ENCODE results near the gene SHROOM4. TPM values are rescaled to one million over a fixed set of nuclear protein-coding genes. Genes with fewer than 3 reads are reported as not detected.

The SHROOM4 gene
- total RNA-seq, 1 donor from 2014 or later = 35.8 TPM

DNA sequence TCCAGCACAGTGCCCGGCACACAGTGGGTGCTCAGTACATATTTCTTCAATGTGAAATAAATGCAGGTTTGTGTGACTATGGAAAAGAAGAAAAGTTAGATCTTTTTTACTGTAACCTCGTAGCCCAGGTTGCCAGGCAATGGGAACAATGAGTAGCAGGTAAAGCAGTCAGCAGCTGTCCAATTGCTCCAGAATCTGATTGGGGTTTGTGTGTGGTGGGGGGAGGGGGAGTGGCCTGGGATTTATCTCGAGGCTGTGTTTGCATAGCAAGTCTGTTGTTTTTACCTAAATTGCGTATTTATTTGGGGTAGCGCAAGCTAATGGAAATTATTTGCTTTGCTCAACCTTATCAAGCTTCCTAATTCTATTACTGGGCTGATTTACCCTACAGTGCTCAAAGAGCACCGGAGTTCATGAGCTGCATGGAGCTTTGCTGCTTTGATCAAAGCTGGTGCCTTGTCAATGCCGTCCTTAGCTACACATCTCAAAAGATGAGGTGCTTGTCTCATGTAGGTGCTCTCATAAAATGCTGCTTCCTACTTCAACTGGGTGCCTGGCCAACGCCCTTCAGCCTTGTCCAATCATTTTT is 198.3 kb downstream of the SHROOM4 start:
- Mint-ChIP-seq H3K36me3 (ENCODE audit: low read depth, unreplicated experiment) (peaks cover 4% of the 10 kb centered on the region), H3K27me3 (ENCODE audit: unreplicated experiment) (peaks cover 1% of the 10 kb centered on the region), H3K9me3 (ENCODE audit: unreplicated experiment) (no peaks in the 10 kb centered on the region), H3K4me1 (ENCODE audit: unreplicated experiment) (peaks cover 7% of the 10 kb centered on the region), H3K4me3 (ENCODE audit: unreplicated experiment) (no peak overlapping the region), H3K27ac (ENCODE audit: unreplicated experiment) (no peak overlapping the region)
- no peak for TF ChIP-seq CTCF (IDR thresholded peaks at IDR 0.05; ENCODE audit: unreplicated experiment)
- DNase-seq (ENCODE audit: low spot score) = no peak

GRCh38 chrX:50614460-50614859 is 199.5 kb downstream of the SHROOM4 start:
- no peaks in the 10 kb centered on the region for H3K9me3 Mint-ChIP-seq (ENCODE audit: unreplicated experiment)
- no peak for TF ChIP-seq CTCF (IDR thresholded peaks at IDR 0.05; ENCODE audit: unreplicated experiment)
- H3K27me3 Mint-ChIP-seq (ENCODE audit: unreplicated experiment) = peaks cover 1% of the 10 kb centered on the region
- no peak for DNase-seq (ENCODE audit: low spot score)
- no peak overlapping the region for H3K27ac Mint-ChIP-seq (ENCODE audit: unreplicated experiment)
- H3K36me3 Mint-ChIP-seq (ENCODE audit: low read depth, unreplicated experiment) = no peaks in the 10 kb centered on the region
- H3K4me1 Mint-ChIP-seq (ENCODE audit: unreplicated experiment) = peaks cover 3% of the 10 kb centered on the region
- H3K4me3 Mint-ChIP-seq (ENCODE audit: unreplicated experiment) = no peak overlapping the region

DNA sequence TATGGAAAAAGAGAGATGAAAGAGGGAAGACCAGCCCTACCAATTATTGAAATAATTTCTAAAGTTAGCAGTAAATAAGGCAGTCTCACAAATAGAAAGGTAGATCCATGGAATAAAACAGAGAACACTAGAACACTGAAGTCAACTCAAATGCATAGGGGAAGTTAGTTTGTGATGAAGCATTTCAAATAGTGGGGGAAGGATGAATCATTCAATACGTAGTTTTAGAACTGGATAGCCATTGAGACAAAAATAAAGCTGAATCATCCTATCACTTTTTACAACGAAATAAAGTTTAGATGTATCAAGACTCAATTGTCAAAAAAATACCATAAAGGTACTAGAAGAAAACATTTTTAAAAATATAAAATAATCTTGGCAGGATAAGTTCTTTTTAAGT is 200.1 kb downstream of the SHROOM4 start:
- Mint-ChIP-seq H3K36me3 (ENCODE audit: low read depth, unreplicated experiment) (no peaks in the 10 kb centered on the region), H3K9me3 (ENCODE audit: unreplicated experiment) (no peaks in the 10 kb centered on the region), H3K4me3 (ENCODE audit: unreplicated experiment) (no peak overlapping the region), H3K4me1 (ENCODE audit: unreplicated experiment) (peaks cover 3% of the 10 kb centered on the region), H3K27ac (ENCODE audit: unreplicated experiment) (no peak overlapping the region), H3K27me3 (ENCODE audit: unreplicated experiment) (peaks cover 1% of the 10 kb centered on the region)
- DNase-seq (ENCODE audit: low spot score) = no peak
- no peak for TF ChIP-seq CTCF (IDR thresholded peaks at IDR 0.05; ENCODE audit: unreplicated experiment)

- Mint-ChIP-seq H3K27me3 (ENCODE audit: unreplicated experiment) (no peaks in the 10 kb centered on the region), H3K9me3 (ENCODE audit: unreplicated experiment) (no peaks in the 10 kb centered on the region), H3K36me3 (ENCODE audit: low read depth, unreplicated experiment) (peaks cover 8% of the 10 kb centered on the region), H3K4me3 (ENCODE audit: unreplicated experiment) (no peak overlapping the region), H3K4me1 (ENCODE audit: unreplicated experiment) (no peaks in the 10 kb centered on the region), H3K27ac (ENCODE audit: unreplicated experiment) (no peak overlapping the region)
- TF ChIP-seq CTCF (IDR thresholded peaks at IDR 0.05; ENCODE audit: unreplicated experiment) = no peak
- no peak for DNase-seq (ENCODE audit: low spot score)
Observed at GRCh38 chrX:50609796-50610195, 204.2 kb downstream of the SHROOM4 start.

- Mint-ChIP-seq H3K36me3 (ENCODE audit: low read depth, unreplicated experiment) (peaks cover 22% of the 10 kb centered on the region), H3K27ac (ENCODE audit: unreplicated experiment) (no peak overlapping the region), H3K4me3 (ENCODE audit: unreplicated experiment) (no peak overlapping the region)
Observed at GRCh38 chrX:50606300-50606950, 207.6 kb downstream of the SHROOM4 start.

More at GRCh38 chrX:50606300-50606950, 207.6 kb downstream of the SHROOM4 start:
- DNase-seq (ENCODE audit: low spot score) = no peak
- TF ChIP-seq CTCF (IDR thresholded peaks at IDR 0.05; ENCODE audit: unreplicated experiment) = no peak
- H3K27me3 Mint-ChIP-seq (ENCODE audit: unreplicated experiment) = no peaks in the 10 kb centered on the region
- H3K4me1 Mint-ChIP-seq (ENCODE audit: unreplicated experiment) = no peaks in the 10 kb centered on the region
- H3K9me3 Mint-ChIP-seq (ENCODE audit: unreplicated experiment) = no peaks in the 10 kb centered on the region
